GM12878 (cell line): ENCODE data around the gene SCAMP1. TPM values are rescaled to one million over a fixed set of nuclear protein-coding genes. Genes with fewer than 3 reads are reported as not detected.

Source experiments
- ATAC-seq: fragments of 200-7000 bp; cut with Tn5 transposase; 3 replicates; pipeline ENCODE4 v1.9.1; 2020; ENCODE audit warnings: mild to moderate bottlenecking, moderate library complexity
- BruUV-seq: library from RNA; stranded (reverse); fragments of 400-500 nt; replicated peaks from 2 replicates; lab custom pipeline; 2021; lab: Mats Ljungman, UMichigan
- CTCF ChIA-PET: fragments of 300-600 bp; sonication (Branson Sonifier 250); formaldehyde crosslinking; extraction: SDS; loops from one replicate; lab custom pipeline; 2021; ENCODE audit warnings: inconsistent platforms; lab: Yijun Ruan, JAX
- POLR2A ChIA-PET: fragments of 350-600 bp; formaldehyde crosslinking; extraction: SDS; loops from one replicate; lab custom pipeline; 2021; ENCODE audit warnings: inconsistent platforms; lab: Charles Lee
- RAD21 ChIA-PET: fragments of 300-600 bp; sonication (Branson Sonifier 250); formaldehyde crosslinking; loops from one replicate; lab custom pipeline; 2023; ENCODE audit warnings: antibody characterized with exemption; ENCODE audit not compliant: unreplicated experiment; lab: Charles Lee
- SMC1A ChIA-PET: fragments of 300-600 bp; sonication (Branson Sonifier 250); formaldehyde crosslinking; loops from one replicate; lab custom pipeline; 2023; ENCODE audit not compliant: unreplicated experiment, uncharacterized antibody; lab: Charles Lee
- DNase-seq: peaks from one replicate; pipeline ENCODE4 v3.0.0-alpha.2; 2011; ENCODE audit warnings: low read depth, low spot score
- FAIRE-seq: peaks from 3 replicates; lab custom pipeline; 2011; peaks lifted over from hg19 to GRCh38; lab: Jason Lieb, UNC
- H2AFZ ChIP-seq: 2 replicates; pipeline ENCODE4 v1.6.0; 2011; ENCODE audit warnings: low read depth, low read length, control low read depth; ENCODE audit not compliant: control insufficient read depth
- H3K27ac ChIP-seq: 2 replicates; pipeline ENCODE4 v1.5.1; 2011; ENCODE audit warnings: control low read depth; ENCODE audit not compliant: control insufficient read depth, insufficient read depth
- H3K27me3 ChIP-seq, 2 experiments: replicated peaks in 1 of 2; 2 replicates each; pipeline versions ENCODE4 v1.6.0 to v1.6.1; 2011; ENCODE audit warnings: low read length in 1 of 2; ENCODE audit not compliant: control insufficient read depth in 2 of 2, insufficient read depth in 2 of 2
- H3K36me3 ChIP-seq, 2 experiments: 2 replicates each; pipeline ENCODE4 v1.5.1; 2011; ENCODE audit warnings: low read length in 1 of 2; ENCODE audit not compliant: control insufficient read depth in 2 of 2, insufficient read depth in 2 of 2
- H3K4me1 ChIP-seq: 2 replicates; pipeline ENCODE4 v1.6.1; 2011; ENCODE audit warnings: mild to moderate bottlenecking, low read length, moderate library complexity, mixed read lengths; ENCODE audit not compliant: control insufficient read depth, insufficient read depth
- H3K4me2 ChIP-seq: 2 replicates; pipeline ENCODE4 v1.6.0; 2011; ENCODE audit warnings: control low read depth; ENCODE audit not compliant: control insufficient read depth, insufficient read depth
- H3K4me3 ChIP-seq: fragments of 200-600 bp; sonication (generic); 2 replicates; pipeline ENCODE4 v1.5.1; 2016
- H3K79me2 ChIP-seq: 2 replicates; pipeline ENCODE4 v1.6.0; 2011; ENCODE audit warnings: low read length; ENCODE audit not compliant: control insufficient read depth, insufficient read depth
- H3K9ac ChIP-seq: 2 replicates; pipeline ENCODE4 v1.8.0; 2011; ENCODE audit warnings: low read length, control low read depth, mixed read lengths; ENCODE audit not compliant: control insufficient read depth, insufficient read depth
- H3K9me3 ChIP-seq: replicated peaks from 3 replicates; pipeline ENCODE4 v1.5.1; 2011; ENCODE audit warnings: mild to moderate bottlenecking, low read length; ENCODE audit not compliant: control insufficient read depth, insufficient read depth
- H4K20me1 ChIP-seq: 2 replicates; pipeline ENCODE4 v1.6.0; 2011; ENCODE audit not compliant: control insufficient read depth, insufficient read depth
- CHD1 ChIP-seq: IDR thresholded peaks from 2 replicates; pipeline ENCODE4 v1.6.1; 2012; ENCODE audit warnings: low read depth, low read length, improper control_type of control experiment
- E2F8 ChIP-seq: fragments of 450-650 bp; IDR thresholded peaks from 2 replicates; pipeline ENCODE4 v1.6.1; 2018; ENCODE audit warnings: mild to moderate bottlenecking, low read depth, moderate library complexity; ENCODE audit not compliant: partially characterized antibody
- ELK1 ChIP-seq: IDR thresholded peaks from 2 replicates; pipeline ENCODE4 v1.6.1; 2012; ENCODE audit warnings: low read depth, low read length, improper control_type of control experiment
- EP300 ChIP-seq, 2 experiments: fragments of 150-350 bp in 1 of 2; IDR thresholded peaks; 2 replicates each; pipeline ENCODE4 v1.6.1; 2011 to 2012; ENCODE audit warnings: low read depth in 2 of 2, low read length in 2 of 2, borderline replicate concordance in 1 of 2, improper control_type of control experiment in 1 of 2, inconsistent platforms in 1 of 2; ENCODE audit not compliant: control insufficient read depth in 1 of 2
- GABPA ChIP-seq: IDR thresholded peaks from 2 replicates; pipeline ENCODE4 v1.6.1; 2014; ENCODE audit warnings: antibody characterized with exemption, low read depth, mild to moderate bottlenecking, inconsistent platforms
- GATAD2B ChIP-seq: fragments of 450-650 bp; conservative IDR thresholded peaks from 2 replicates; pipeline ENCODE4 v1.6.1; 2017; ENCODE audit warnings: low read depth, mild to moderate bottlenecking, moderate library complexity
- HCFC1 ChIP-seq: fragments of 150-350 bp; IDR thresholded peaks from 2 replicates; pipeline ENCODE4 v1.6.1; 2014; ENCODE audit warnings: low read length
- HDGF ChIP-seq: fragments of 450-650 bp; IDR thresholded peaks from 2 replicates; pipeline ENCODE4 v1.6.1; 2016; ENCODE audit warnings: antibody characterized with exemption
- JUNB ChIP-seq: IDR thresholded peaks from 2 replicates; pipeline ENCODE4 v1.6.1; 2016; ENCODE audit warnings: antibody characterized with exemption, mild to moderate bottlenecking
- MYB ChIP-seq: fragments of 150-350 bp; IDR thresholded peaks from 2 replicates; pipeline ENCODE4 v1.6.1; 2014; ENCODE audit warnings: mild to moderate bottlenecking, low read depth, low read length, borderline replicate concordance
- MYC ChIP-seq: IDR thresholded peaks from 2 replicates; pipeline ENCODE4 v1.6.1; 2011; ENCODE audit warnings: mild to moderate bottlenecking, low read length, moderate library complexity, inconsistent platforms; ENCODE audit not compliant: insufficient read depth, insufficient replicate concordance, insufficient read length, severe bottlenecking
- NR2C1 ChIP-seq: fragments of 450-650 bp; IDR thresholded peaks from 2 replicates; pipeline ENCODE4 v1.6.1; 2017; ENCODE audit warnings: antibody characterized with exemption, mild to moderate bottlenecking, moderate library complexity
- RCOR1 ChIP-seq: conservative IDR thresholded peaks from 2 replicates; pipeline ENCODE4 v1.6.1; 2012; ENCODE audit warnings: low read depth, low read length, improper control_type of control experiment
- RELB ChIP-seq: fragments of 450-650 bp; IDR thresholded peaks from 2 replicates; pipeline ENCODE4 v1.6.1; 2017; ENCODE audit warnings: low read depth, mild to moderate bottlenecking, moderate library complexity
- ZNF687 ChIP-seq: fragments of 450-650 bp; IDR thresholded peaks from 2 replicates; pipeline ENCODE4 v1.6.1; 2017; ENCODE audit warnings: mild to moderate bottlenecking, moderate library complexity
- WGBS: methylation state at CpG from one replicate; pipeline ENCODE4 v1.1.6; 2016; ENCODE audit warnings: low lambda C conversion rate; ENCODE audit not compliant: insufficient replicate concordance, insufficient coverage; ENCODE audit errors: missing lambda C conversion rate; 5-methylcytosine and 5-hydroxymethylcytosine counted together
- in situ Hi-C: fragments of 300-500 bp; cut with MboI; formaldehyde crosslinking; loops from 9 replicates; pipeline ENCODE4 v1.14.3; 2018; ENCODE audit warnings: mixed read lengths
- intact Hi-C: fragments of 100-400 bp; cut with micrococcal nuclease; formaldehyde crosslinking; loops from one replicate; pipeline ENCODE4 v1.14.2; 2022; ENCODE audit not compliant: unreplicated experiment
- polyA plus RNA-seq, 11 experiments: library from polyadenylated mRNA; depleted of rRNA in 4 of 11; unstranded in 6 of 11; stranded (reverse) in 5 of 11; fragments of >200 nt; fragmentation: Nextera tagmentation in 4 of 11; fragmentation: Illumina TruSeq in 1 of 11; extraction: Ambion mirVana in 4 of 11; extraction: Trizol in 1 of 11; gene quantifications; 1 replicate in 1 of 11; 2 replicates in 10 of 11; pipeline versions ENCODE4 v1.2.1 to v1.2.3, GENCODE V29; 2011 to 2016; ENCODE audit warnings: inconsistent platforms in 2 of 11, missing spikeins in 2 of 11, low read depth in 1 of 11
- total RNA-seq, 4 experiments: library from RNA; depleted of rRNA in 3 of 4; stranded (reverse); fragments of >200 nt in 3 of 4; fragmentation: Illumina TruSeq in 1 of 4; extraction: Trizol in 1 of 4; gene quantifications; 2 replicates each; pipeline versions ENCODE4 v1.2.1 to v1.2.3, GENCODE V29; 2013 to 2021

SCAMP1 gene
- total and polyA plus RNA-seq, 10 of the 15 experiments (the other 5 are each of a cell fraction or from before 2014, with no cell fraction given) = 6.4 to 27.9 (median 20.0) TPM

- 82% methylated on average over 3 of the region's 3 CpGs for WGBS
- H4K20me1 ChIP-seq = no peaks in the 10 kb centered on the region
- ChIA-PET RAD21 (no interaction called here), SMC1A (interaction anchor here (1.0 kb wide), 1 partner anchor 637 kb away, joined by 3 read pairs; no protein-coding TSS in a partner anchor), POLR2A (no interaction called here), CTCF (no interaction called here)
- no peaks in the 10 kb centered on the region for H3K9me3 ChIP-seq
- no peak overlapping the region for H3K9ac ChIP-seq
- H3K36me3 ChIP-seq = no peaks in the 10 kb centered on the region
- no peaks in the 10 kb centered on the region for H3K27me3 ChIP-seq
- no peak overlapping the region for H2AFZ ChIP-seq
- DNase-seq (no peak), FAIRE-seq (peak; percentile 57), ATAC-seq (no peak)
- H3K79me2 ChIP-seq = no peaks in the 10 kb centered on the region
- H3K4me1 ChIP-seq = no peaks in the 10 kb centered on the region
- no peak overlapping the region for H3K27ac ChIP-seq
- in situ Hi-C loops = no loop called here
- no peak overlapping the region for H3K4me2 ChIP-seq
- no TSS peak for BruUV-seq
- no peak overlapping the region for H3K4me3 ChIP-seq
- intact Hi-C loops = no loop called here
- TF ChIP-seq GABPA (no peak), HDGF (no peak), MYB (no peak), RELB (no peak), JUNB (no peak), ELK1 (no peak), EP300 (IDR thresholded peaks at IDR 0.05; ENCODE audit: borderline replicate concordance in 1 of 2, control insufficient read depth in 1 of 2, low read depth in 2 of 2, low read length in 2 of 2) (no peak), ZNF687 (no peak), GATAD2B (no peak), NR2C1 (no peak), RCOR1 (no peak), MYC (no peak), HCFC1 (no peak), E2F8 (no peak), CHD1 (no peak)
Observed at GRCh38 chr5:78326930-78327329, 33.5 kb upstream of the SCAMP1 start.
